GM19468 (cell line): ENCODE results near the gene FAM174B.
A peak's percentile ranks its signal among the peaks of the same experiment; 100 is the strongest.

Experiments
- ATAC-seq: cut with Tn5 transposase; IDR thresholded peaks from one replicate; pipeline ENCODE4 v1.9.1; 2021; ENCODE audit warnings: mild to moderate bottlenecking, moderate library complexity, moderate number of reproducible peaks; ENCODE audit not compliant: unreplicated experiment; ENCODE audit errors: extremely low read depth

Gene FAM174B

GRCh38 chr15:92645731-92646130, 9.8 kb downstream of the FAM174B start:
- ATAC-seq: no peak

GRCh38 chr15:92645051-92645631, 10.4 kb downstream of the FAM174B start:
- no peak for ATAC-seq

GRCh38 chr15:92643849-92644815, 11.4 kb downstream of the FAM174B start:
- ATAC-seq: no peak

GRCh38 chr15:92638709-92639365, 16.7 kb downstream of the FAM174B start:
- no peak for ATAC-seq

- no peak for ATAC-seq
Measured at GRCh38 chr15:92638291-92638708, 17.3 kb downstream of the FAM174B start.

- no peak for ATAC-seq
Measured at GRCh38 chr15:92637626-92638025, 17.9 kb downstream of the FAM174B start.

GRCh38 chr15:92636908-92637481, 18.6 kb downstream of the FAM174B start:
- no peak for ATAC-seq

GRCh38 chr15:92636401-92636907, 19.1 kb downstream of the FAM174B start:
- no peak for ATAC-seq

GRCh38 chr15:92634671-92635201, 20.8 kb downstream of the FAM174B start:
- no peak for ATAC-seq

GRCh38 chr15:92634060-92634459, 21.5 kb downstream of the FAM174B start:
- ATAC-seq: no peak

- no peak for ATAC-seq
Measured at GRCh38 chr15:92633418-92633817, 22.2 kb downstream of the FAM174B start.

- no peak for ATAC-seq
Measured at GRCh38 chr15:92633001-92633400, 22.6 kb downstream of the FAM174B start.

- no peak for ATAC-seq
Measured at GRCh38 chr15:92631721-92632120, 23.9 kb downstream of the FAM174B start.

GRCh38 chr15:92629975-92630626, 25.5 kb downstream of the FAM174B start:
- no peak for ATAC-seq

GRCh38 chr15:92629276-92629974, 26.1 kb downstream of the FAM174B start:
- no peak for ATAC-seq

GRCh38 chr15:92627014-92627413, 28.6 kb downstream of the FAM174B start:
- no peak for ATAC-seq

- peak; percentile 83 for ATAC-seq
Measured at GRCh38 chr15:92625251-92625980, 30.2 kb downstream of the FAM174B start.

GRCh38 chr15:92624401-92624991, 31.1 kb downstream of the FAM174B start:
- no peak for ATAC-seq
